ENCODE results near the gene COX6B1.

DNA sequence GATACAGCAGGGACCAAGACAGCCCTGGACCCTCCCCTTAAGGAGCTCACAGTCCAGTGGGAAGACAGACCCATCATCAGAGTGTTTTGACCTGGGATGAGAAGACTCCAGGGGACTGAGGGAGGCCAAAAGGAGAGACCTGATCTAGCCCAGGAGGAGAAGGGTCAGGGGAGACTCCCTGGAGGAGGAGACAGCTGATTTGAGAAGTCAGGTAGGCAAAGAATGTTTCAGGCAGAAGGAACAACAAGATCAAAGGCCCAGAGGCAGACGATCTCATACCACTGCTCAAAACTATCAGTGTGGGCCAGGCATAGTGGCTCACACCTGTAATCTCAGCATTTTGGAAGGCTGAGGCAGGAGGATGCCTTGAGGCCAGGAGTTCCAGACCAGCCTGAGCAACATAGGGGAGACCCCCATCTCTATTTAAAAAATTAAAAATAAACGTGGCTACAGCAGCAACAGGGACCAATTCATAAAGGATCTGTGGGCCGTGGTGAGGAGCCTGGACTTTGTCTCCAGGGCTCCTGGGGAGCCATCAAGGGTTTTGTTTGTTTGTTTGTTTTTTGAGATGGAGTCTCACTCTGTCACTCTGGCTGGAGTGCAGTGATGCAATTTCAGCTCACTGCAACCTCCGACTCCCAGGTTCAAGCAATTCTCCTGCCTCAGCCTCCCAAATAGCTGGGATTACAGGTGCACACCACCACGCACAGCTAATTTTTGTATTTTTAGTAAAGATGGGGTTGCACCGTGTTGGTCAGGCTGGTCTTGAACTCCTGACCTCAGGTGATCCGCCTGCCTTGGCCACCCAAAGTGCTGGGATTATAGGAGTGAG is 2.2 kb upstream of the COX6B1 start:
- TF ChIP-seq, protein P1, sequence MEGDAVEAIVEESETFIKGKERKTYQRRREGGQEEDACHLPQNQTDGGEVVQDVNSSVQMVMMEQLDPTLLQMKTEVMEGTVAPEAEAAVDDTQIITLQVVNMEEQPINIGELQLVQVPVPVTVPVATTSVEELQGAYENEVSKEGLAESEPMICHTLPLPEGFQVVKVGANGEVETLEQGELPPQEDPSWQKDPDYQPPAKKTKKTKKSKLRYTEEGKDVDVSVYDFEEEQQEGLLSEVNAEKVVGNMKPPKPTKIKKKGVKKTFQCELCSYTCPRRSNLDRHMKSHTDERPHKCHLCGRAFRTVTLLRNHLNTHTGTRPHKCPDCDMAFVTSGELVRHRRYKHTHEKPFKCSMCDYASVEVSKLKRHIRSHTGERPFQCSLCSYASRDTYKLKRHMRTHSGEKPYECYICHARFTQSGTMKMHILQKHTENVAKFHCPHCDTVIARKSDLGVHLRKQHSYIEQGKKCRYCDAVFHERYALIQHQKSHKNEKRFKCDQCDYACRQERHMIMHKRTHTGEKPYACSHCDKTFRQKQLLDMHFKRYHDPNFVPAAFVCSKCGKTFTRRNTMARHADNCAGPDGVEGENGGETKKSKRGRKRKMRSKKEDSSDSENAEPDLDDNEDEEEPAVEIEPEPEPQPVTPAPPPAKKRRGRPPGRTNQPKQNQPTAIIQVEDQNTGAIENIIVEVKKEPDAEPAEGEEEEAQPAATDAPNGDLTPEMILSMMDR (IDR thresholded peaks at IDR 0.05; ENCODE audit: low read length), result no peak
- TF ChIP-seq EZH2 (optimal IDR thresholded peaks at IDR 0.05; ENCODE audit: low read depth, low read length), result no peak
